GM21786 (cell line): ENCODE measurements around the gene GTPBP4.
A peak's percentile ranks its signal among the peaks of the same experiment; 100 is the strongest.
"Not testable (repeated sequence)": the region's sequence is repeated elsewhere in the genome, so short reads cannot be mapped to it uniquely, and the experiment has no call there.

Source experiments
- ATAC-seq: cut with Tn5 transposase; IDR thresholded peaks from one replicate; pipeline ENCODE4 v1.9.1; 2021; ENCODE audit not compliant: unreplicated experiment

GTPBP4 gene

GRCh38 chr10:988667-989545, 672 bp downstream of the GTPBP4 start:
- no peak for ATAC-seq

- ATAC-seq, result no peak
Observed at GRCh38 chr10:990808-991207, 2.6 kb downstream of the GTPBP4 start.

GRCh38 chr10:992467-992866, 4.2 kb downstream of the GTPBP4 start:
- peak; percentile 40 for ATAC-seq

- no peak for ATAC-seq
Observed at GRCh38 chr10:992871-993270, 4.6 kb downstream of the GTPBP4 start.

- no peak for ATAC-seq
Observed at GRCh38 chr10:994836-995558, 6.8 kb downstream of the GTPBP4 start.

- no peak for ATAC-seq
Observed at GRCh38 chr10:995559-995926, 7.3 kb downstream of the GTPBP4 start.

DNA sequence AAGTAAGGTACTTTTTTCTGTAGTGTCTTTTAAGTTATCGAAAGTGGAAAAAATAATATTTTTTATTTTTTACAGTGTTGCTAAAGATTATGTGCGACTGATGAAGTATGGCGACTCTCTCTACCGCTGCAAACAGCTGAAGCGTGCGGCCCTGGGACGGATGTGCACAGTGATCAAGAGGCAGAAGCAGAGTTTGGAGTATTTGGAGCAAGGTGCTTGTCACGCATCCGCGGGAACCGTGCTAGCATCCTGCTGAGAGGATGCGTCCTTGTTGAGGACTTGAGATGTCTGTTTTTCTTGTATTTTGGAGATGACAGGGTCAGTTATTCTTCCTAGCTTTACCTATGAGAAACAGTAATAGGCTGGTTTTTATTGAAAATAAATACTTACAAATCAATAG, 7.8 kb downstream of the GTPBP4 start:
- no peak for ATAC-seq

- ATAC-seq, result no peak
Observed at GRCh38 chr10:997266-998022, 9.2 kb downstream of the GTPBP4 start.

DNA sequence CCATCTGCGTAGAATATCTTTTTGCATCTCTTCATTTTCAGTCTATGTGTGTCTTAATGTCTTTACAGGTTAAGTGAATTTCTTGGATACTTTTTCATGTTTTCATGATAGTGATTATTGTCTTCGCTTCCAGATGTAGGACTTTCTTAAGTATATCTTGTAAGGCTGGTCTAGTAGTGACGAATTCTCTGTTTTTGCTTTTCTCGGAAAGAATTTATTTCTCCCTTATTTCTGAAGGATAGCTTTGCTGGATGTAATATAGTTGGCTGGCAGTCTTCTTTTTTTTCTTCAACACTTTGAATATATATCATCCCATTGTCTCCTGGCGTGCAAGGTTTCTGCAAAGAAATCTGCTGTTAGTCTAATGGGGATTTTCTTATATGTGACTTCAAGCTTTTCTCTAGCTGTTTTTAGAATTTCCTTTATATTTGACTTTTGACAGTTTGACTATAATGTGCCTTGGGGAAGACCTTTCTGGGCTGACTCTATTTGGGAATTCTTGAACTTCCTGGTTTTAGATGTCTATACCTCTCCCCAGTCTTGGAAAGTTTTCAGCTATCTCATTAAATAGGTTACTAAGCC, 14.3 kb downstream of the GTPBP4 start:
- ATAC-seq, result no peak

- no peak for ATAC-seq
Observed at GRCh38 chr10:1003884-1004670, 15.8 kb downstream of the GTPBP4 start.

DNA sequence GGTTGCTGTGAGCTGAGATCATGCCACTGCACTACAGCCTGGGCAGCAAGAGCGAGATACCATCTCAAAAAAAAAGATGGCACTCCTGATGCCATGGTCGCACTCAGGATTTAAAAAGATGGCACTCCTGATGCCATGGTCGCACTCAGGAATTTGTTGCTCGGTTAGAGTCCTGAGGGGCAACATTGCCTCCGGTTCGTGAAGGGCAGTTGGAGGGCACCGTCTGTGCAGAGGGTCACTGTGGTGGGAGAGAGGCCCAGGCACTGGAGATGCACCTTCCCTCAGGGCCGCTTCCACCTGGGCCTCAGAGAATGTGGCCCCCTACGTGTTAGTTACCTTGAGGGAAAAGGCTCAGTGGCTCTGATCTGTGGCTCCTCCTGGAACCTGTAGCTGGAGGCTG, 18.3 kb downstream of the GTPBP4 start:
- no peak for ATAC-seq

- ATAC-seq, result no peak
Observed at GRCh38 chr10:1007583-1007982, 19.3 kb downstream of the GTPBP4 start.

DNA sequence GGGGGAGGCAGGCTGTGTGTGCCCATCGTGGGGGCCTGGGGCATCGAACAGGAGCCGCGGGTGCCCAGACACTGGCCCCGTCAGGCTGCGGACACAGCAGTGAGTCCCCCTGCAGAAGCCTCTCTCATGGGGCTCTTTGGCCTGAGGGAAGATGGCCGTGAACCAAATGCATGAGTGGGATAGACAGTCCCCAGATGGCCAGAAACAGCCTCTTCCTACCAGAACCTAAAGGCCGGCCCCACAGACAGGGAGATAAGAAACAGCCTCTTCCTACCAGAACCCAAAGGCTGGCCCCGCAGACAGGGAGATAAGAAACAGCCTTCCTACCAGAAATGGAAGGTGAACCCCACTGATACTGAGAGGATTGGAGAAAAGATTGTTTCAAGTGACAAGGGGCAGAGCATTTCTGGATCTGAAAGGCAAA, 20.8 kb downstream of the GTPBP4 start:
- no peak for ATAC-seq

DNA sequence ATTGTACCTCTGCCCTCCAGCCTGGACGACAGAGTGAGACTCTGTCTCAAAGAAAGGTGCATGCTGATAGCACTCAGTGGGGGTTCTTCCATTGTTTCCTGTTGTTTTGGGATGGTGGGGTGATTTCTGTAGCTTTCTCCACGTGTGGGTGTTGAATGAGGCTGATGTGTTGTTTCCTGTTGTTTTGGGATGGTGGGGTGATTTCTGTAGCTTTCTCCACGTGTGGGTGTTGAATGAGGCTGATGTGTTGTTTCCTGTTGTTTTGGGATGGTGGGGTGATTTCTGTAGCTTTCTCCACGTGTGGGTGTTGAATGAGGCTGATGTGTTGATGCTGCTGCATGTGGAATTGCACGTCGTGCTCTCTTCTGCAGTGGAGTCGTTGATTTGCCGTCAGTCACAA, 21.7 kb downstream of the GTPBP4 start:
- not testable (repeated sequence) for ATAC-seq

GRCh38 chr10:1010703-1011102, 22.5 kb downstream of the GTPBP4 start:
- ATAC-seq, result no peak

GRCh38 chr10:1011696-1012095, 23.5 kb downstream of the GTPBP4 start:
- no peak for ATAC-seq

GRCh38 chr10:1015688-1016087, 27.5 kb downstream of the GTPBP4 start:
- ATAC-seq, result no peak

DNA sequence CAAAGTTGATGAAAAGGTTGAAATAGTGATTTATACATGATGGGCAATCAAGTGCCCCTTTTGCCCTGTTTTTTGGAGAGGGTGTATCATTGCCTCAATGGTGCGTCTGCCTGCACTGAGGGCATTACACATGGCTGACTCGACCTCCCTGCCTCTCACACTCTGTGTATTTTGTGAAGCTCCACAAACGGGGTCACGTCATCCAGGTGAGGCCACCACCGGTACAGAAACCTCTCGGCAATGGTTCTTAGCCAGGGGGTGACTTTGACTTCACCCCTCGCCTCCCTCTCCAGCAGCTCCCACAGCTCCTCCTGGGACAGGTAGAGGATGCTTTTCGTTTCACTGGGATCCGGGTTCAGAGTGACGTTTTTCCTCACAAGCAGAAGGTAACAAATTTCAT, 31.1 kb downstream of the GTPBP4 start:
- no peak for ATAC-seq

DNA sequence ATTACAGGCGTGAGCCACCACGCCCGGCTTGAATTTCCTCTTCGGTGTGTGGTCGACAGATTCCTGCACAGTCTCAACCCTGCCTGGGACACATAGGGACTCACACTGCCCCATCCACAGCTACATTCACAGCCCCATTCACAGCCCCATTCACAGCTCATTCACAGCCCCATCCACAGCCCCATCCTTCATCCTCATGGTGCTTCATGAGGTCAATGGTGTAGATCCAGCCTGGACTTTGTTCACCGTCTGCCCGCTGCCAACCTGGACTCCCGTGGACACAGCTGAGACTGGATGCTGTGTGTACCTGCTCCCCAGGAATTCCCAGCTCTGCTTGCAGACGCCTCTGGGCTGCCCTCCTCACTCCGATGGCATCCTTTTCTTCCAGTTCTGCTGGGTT, 32.2 kb downstream of the GTPBP4 start:
- no peak for ATAC-seq

GRCh38 chr10:1020958-1021357, 32.7 kb downstream of the GTPBP4 start:
- ATAC-seq, result no peak
